Neural progenitor cell (in vitro differentiated cells): ENCODE measurements around the gene KCNAB3. TPM values are rescaled to one million over a fixed set of nuclear protein-coding genes. Genes with fewer than 3 reads are reported as not detected.

Experiments used
- DNase-seq: peaks from one replicate; pipeline ENCODE4 v3.0.0-alpha.2; 2016; ENCODE audit warnings: low spot score
- H2AFZ ChIP-seq: fragments of 200-600 bp; sonication (generic); replicated peaks from 2 replicates; pipeline ENCODE4 v1.6.1; 2016; ENCODE audit warnings: antibody characterized with exemption
- H3F3A ChIP-seq: fragments of 200-600 bp; sonication (generic); 2 replicates; pipeline ENCODE4 v1.6.1; 2016; ENCODE audit warnings: antibody characterized with exemption, low read depth
- H3K27ac ChIP-seq: fragments of 200-600 bp; sonication (generic); 2 replicates; pipeline ENCODE4 v1.5.1; 2016; ENCODE audit warnings: mild to moderate bottlenecking
- H3K27me3 ChIP-seq: fragments of 200-600 bp; sonication (generic); 2 replicates; pipeline ENCODE4 v1.6.1; 2016; ENCODE audit warnings: mild to moderate bottlenecking, moderate library complexity
- H3K36me3 ChIP-seq: fragments of 200-600 bp; sonication (generic); 2 replicates; pipeline ENCODE4 v1.5.1; 2016
- H3K4me1 ChIP-seq: fragments of 200-600 bp; sonication (generic); 2 replicates; pipeline ENCODE4 v1.6.1; 2016; ENCODE audit warnings: mixed run types
- H3K4me2 ChIP-seq: fragments of 200-600 bp; sonication (generic); 2 replicates; pipeline ENCODE4 v1.6.1; 2016
- H3K4me3 ChIP-seq: fragments of 200-600 bp; sonication (generic); 2 replicates; pipeline ENCODE4 v1.5.1; 2016
- H3K79me2 ChIP-seq: fragments of 200-600 bp; sonication (generic); 2 replicates; pipeline ENCODE4 v1.6.1; 2016; ENCODE audit warnings: low read depth
- H3K9ac ChIP-seq: fragments of 200-600 bp; sonication (generic); 2 replicates; pipeline ENCODE4 v1.6.1; 2016
- H3K9me3 ChIP-seq: fragments of 200-600 bp; sonication (generic); 2 replicates; pipeline ENCODE4 v1.5.1; 2016; ENCODE audit warnings: low read depth
- H4K20me1 ChIP-seq: fragments of 200-600 bp; sonication (generic); 2 replicates; pipeline ENCODE4 v1.6.1; 2016; ENCODE audit warnings: low read depth
- H3K27ac Mint-ChIP-seq: 3 replicates; pipeline ENCODE4 v1.8.0; 2021; ENCODE audit warnings: mixed read lengths
- H3K27me3 Mint-ChIP-seq: 2 replicates; pipeline ENCODE4 v1.8.0; 2022; ENCODE audit warnings: low read depth, mild to moderate bottlenecking, inconsistent platforms, moderate library complexity, mixed read lengths; ENCODE audit not compliant: insufficient read depth
- H3K36me3 Mint-ChIP-seq: 3 replicates; pipeline ENCODE4 v1.8.0; 2021; ENCODE audit warnings: mixed read lengths
- H3K4me1 Mint-ChIP-seq: 3 replicates; pipeline ENCODE4 v1.8.0; 2021; ENCODE audit warnings: mixed read lengths
- H3K4me3 Mint-ChIP-seq: 3 replicates; pipeline ENCODE4 v1.8.0; 2021; ENCODE audit warnings: mild to moderate bottlenecking, moderate library complexity, mixed read lengths
- H3K9me3 Mint-ChIP-seq: 3 replicates; pipeline ENCODE4 v1.8.0; 2020; ENCODE audit warnings: mixed read lengths
- EZH2 ChIP-seq: fragments of 200-600 bp; sonication (generic); IDR thresholded peaks from 2 replicates; pipeline ENCODE4 v1.6.1; 2017; ENCODE audit warnings: antibody characterized with exemption, mild to moderate bottlenecking, moderate library complexity
- EZH2phosphoT487 ChIP-seq: fragments of 200-600 bp; sonication (generic); IDR thresholded peaks from 2 replicates; pipeline ENCODE4 v1.6.1; 2017; ENCODE audit warnings: antibody characterized with exemption
- total RNA-seq: library from RNA; depleted of rRNA; stranded (reverse); fragments of >200 nt; gene quantifications from 2 replicates; pipeline ENCODE4 v1.2.3, GENCODE V29; 2015; ENCODE audit warnings: low replicate concordance
- TF ChIP-seq, protein P1 (sequence below): fragments of 200-600 bp; sonication (generic); IDR thresholded peaks from 2 replicates; pipeline ENCODE4 v1.5.1; 2017; ENCODE audit warnings: antibody characterized with exemption, mild to moderate bottlenecking

The KCNAB3 gene
- total RNA-seq, 1 donor from 2014 or later = 1.0 TPM

DNA sequence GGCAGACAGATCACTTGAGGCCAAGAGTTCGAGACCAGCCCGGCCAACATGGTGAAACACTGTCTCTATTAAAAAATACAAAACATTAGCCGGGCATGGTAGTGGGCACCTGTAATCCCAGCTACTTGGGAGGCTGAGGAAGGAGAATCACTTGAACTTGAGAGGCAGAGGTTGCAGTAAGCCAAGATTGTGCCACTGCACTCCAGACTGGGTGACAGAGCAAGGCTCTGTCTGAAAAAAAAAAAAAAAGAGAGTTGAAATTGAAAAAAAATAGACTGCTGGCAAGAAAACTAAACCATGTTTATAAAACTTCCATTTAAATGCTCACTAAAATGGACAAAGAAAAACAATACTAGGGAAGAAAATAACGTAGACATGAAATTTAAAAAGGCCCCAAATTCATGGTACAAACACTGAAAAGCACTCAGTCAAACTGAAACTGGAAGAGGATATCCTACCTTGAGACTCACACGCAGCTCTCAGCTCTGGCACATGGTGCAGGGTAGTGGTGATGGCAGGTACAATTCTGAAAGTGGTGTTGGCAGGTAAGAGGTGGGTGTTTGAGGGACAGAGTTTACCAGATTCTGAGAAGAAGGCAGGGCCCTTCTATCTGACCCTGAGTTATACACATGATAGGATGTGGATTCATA is 21.6 kb upstream of the KCNAB3 start:
- H3K9me3 Mint-ChIP-seq = no peaks in the 10 kb centered on the region
- H3K9me3 ChIP-seq = no peaks in the 10 kb centered on the region
- no peak overlapping the region for H3K9ac ChIP-seq

DNA sequence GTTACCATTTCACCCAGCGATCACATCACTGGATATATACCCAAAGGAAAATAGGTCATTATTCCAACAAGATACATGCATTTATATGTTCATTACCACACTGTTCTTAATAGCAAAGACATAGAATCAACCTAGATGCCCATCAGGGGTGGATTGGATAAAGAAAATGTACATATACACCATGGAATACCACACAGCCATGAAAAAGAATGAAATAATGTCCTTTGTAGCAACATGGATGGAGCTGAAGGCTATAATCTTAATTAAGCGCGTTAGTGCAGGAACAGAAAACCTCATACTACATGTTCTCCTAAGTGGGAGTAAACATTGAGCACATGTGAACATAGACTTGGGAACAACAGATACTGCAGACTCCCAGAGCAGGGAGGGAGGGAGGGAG is 20.9 kb upstream of the KCNAB3 start:
- Mint-ChIP-seq H3K4me3 (no peak overlapping the region), H3K36me3 (peaks cover 20% of the 10 kb centered on the region), H3K9me3 (no peaks in the 10 kb centered on the region), H3K4me1 (no peaks in the 10 kb centered on the region), H3K27me3 (peaks cover 5% of the 10 kb centered on the region), H3K27ac (no peak overlapping the region)
- TF ChIP-seq, protein P1, sequence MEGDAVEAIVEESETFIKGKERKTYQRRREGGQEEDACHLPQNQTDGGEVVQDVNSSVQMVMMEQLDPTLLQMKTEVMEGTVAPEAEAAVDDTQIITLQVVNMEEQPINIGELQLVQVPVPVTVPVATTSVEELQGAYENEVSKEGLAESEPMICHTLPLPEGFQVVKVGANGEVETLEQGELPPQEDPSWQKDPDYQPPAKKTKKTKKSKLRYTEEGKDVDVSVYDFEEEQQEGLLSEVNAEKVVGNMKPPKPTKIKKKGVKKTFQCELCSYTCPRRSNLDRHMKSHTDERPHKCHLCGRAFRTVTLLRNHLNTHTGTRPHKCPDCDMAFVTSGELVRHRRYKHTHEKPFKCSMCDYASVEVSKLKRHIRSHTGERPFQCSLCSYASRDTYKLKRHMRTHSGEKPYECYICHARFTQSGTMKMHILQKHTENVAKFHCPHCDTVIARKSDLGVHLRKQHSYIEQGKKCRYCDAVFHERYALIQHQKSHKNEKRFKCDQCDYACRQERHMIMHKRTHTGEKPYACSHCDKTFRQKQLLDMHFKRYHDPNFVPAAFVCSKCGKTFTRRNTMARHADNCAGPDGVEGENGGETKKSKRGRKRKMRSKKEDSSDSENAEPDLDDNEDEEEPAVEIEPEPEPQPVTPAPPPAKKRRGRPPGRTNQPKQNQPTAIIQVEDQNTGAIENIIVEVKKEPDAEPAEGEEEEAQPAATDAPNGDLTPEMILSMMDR = no peak
- TF ChIP-seq EZH2phosphoT487 (no peak), EZH2 (no peak)
- H3K36me3 ChIP-seq = peaks cover 4% of the 10 kb centered on the region
- no peaks in the 10 kb centered on the region for H3K9me3 ChIP-seq
- H3K27ac ChIP-seq = no peak overlapping the region
- no peak overlapping the region for H3K9ac ChIP-seq
- no peak for DNase-seq
- H3K4me2 ChIP-seq = no peak overlapping the region
- no peaks in the 10 kb centered on the region for H3F3A ChIP-seq
- no peaks in the 10 kb centered on the region for H3K4me1 ChIP-seq
- H3K4me3 ChIP-seq = no peak overlapping the region
- H3K27me3 ChIP-seq = no peaks in the 10 kb centered on the region
- no peak overlapping the region for H2AFZ ChIP-seq
- no peaks in the 10 kb centered on the region for H4K20me1 ChIP-seq
- H3K79me2 ChIP-seq = no peaks in the 10 kb centered on the region

More for the DNA sequence above, 21.6 kb upstream of the KCNAB3 start:
- Histone ChIP-seq H3K27ac (no peak overlapping the region), H3K27me3 (no peaks in the 10 kb centered on the region), H3K36me3 (peaks cover 4% of the 10 kb centered on the region), H3K79me2 (no peaks in the 10 kb centered on the region), H3K4me3 (no peak overlapping the region), H2AFZ (no peak overlapping the region), H3K4me2 (no peak overlapping the region), H3F3A (no peaks in the 10 kb centered on the region), H4K20me1 (no peaks in the 10 kb centered on the region), H3K4me1 (no peaks in the 10 kb centered on the region)
- TF ChIP-seq EZH2phosphoT487 (no peak), EZH2 (no peak)
- TF ChIP-seq, protein P1 = no peak
- H3K27me3 Mint-ChIP-seq = peaks cover 5% of the 10 kb centered on the region
- H3K27ac Mint-ChIP-seq = no peak overlapping the region
- H3K36me3 Mint-ChIP-seq = peaks cover 19% of the 10 kb centered on the region
- H3K4me3 Mint-ChIP-seq = no peak overlapping the region
- DNase-seq = no peak
- H3K4me1 Mint-ChIP-seq = no peaks in the 10 kb centered on the region

DNA sequence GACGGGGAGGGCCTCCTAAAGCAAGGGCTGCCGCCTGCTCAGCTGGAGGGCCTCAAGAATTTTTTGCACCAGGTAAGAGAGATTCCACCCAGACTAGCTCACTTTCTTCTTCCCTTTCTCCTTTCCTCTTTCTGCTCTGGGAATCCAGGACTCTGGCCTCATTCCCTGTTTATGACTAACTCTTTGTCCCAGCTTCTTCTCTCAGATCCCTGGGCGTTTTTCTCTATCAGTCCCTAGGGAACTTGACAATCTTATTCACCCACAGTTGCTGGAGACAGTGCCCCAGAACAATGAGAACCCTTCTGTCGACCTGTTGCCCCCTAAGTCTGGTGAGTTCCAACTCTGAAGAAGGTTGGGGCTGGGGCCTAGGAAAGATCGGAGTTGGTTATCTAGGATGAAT is 18.0 kb upstream of the KCNAB3 start:
- H3F3A ChIP-seq = no peaks in the 10 kb centered on the region
- no peak overlapping the region for H3K27ac ChIP-seq
- H3K27me3 ChIP-seq = no peaks in the 10 kb centered on the region
- H3K9me3 ChIP-seq = no peaks in the 10 kb centered on the region
- H3K4me1 Mint-ChIP-seq = no peaks in the 10 kb centered on the region
- no peaks in the 10 kb centered on the region for H3K79me2 ChIP-seq
- H3K36me3 ChIP-seq = peaks cover 4% of the 10 kb centered on the region
- peaks cover 5% of the 10 kb centered on the region for H3K27me3 Mint-ChIP-seq
- H3K9ac ChIP-seq = no peak overlapping the region
- H4K20me1 ChIP-seq = no peaks in the 10 kb centered on the region
- H2AFZ ChIP-seq = no peak overlapping the region
- no peak overlapping the region for H3K4me2 ChIP-seq
- H3K9me3 Mint-ChIP-seq = no peaks in the 10 kb centered on the region
- TF ChIP-seq EZH2phosphoT487 = no peak
- H3K4me1 ChIP-seq = no peaks in the 10 kb centered on the region
- peaks cover 32% of the 10 kb centered on the region for H3K36me3 Mint-ChIP-seq
- H3K4me3 Mint-ChIP-seq = no peak overlapping the region
- H3K27ac Mint-ChIP-seq = no peak overlapping the region
- no peak for DNase-seq
- H3K4me3 ChIP-seq = no peak overlapping the region

DNA sequence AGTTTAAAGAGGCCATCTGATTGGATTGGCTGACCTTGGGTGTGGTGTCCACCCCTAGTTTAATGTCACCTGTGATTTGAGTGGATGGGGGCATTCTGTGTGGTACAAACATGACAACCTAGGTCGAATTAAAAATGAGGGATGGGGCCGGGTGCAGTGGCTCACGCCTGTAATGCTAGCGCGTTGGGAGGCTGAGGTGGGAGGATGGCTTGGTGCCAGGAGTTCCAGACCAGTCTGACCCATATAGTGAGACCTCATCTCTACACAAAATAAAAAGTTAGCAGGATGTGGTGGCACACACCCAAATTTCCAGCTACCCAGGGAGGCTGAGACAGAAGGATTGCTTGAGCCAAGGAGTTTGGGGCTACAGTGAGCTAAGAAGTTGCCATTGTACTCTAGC is 16.8 kb upstream of the KCNAB3 start:
- Histone ChIP-seq H3K27ac (no peak overlapping the region), H3K79me2 (no peaks in the 10 kb centered on the region), H2AFZ (no peak overlapping the region), H3K36me3 (peaks cover 4% of the 10 kb centered on the region), H3K4me2 (no peak overlapping the region), H3F3A (no peaks in the 10 kb centered on the region), H4K20me1 (no peaks in the 10 kb centered on the region), H3K4me1 (no peaks in the 10 kb centered on the region), H3K9ac (no peak overlapping the region), H3K27me3 (no peaks in the 10 kb centered on the region), H3K4me3 (no peak overlapping the region), H3K9me3 (no peaks in the 10 kb centered on the region)
- peaks cover 32% of the 10 kb centered on the region for H3K36me3 Mint-ChIP-seq
- no peak for DNase-seq
- H3K4me1 Mint-ChIP-seq = no peaks in the 10 kb centered on the region
- no peaks in the 10 kb centered on the region for H3K9me3 Mint-ChIP-seq
- TF ChIP-seq EZH2 (no peak), EZH2phosphoT487 (no peak)
- TF ChIP-seq, protein P1 = no peak
- H3K4me3 Mint-ChIP-seq = no peak overlapping the region
- H3K27me3 Mint-ChIP-seq = peaks cover 5% of the 10 kb centered on the region
- no peak overlapping the region for H3K27ac Mint-ChIP-seq
